HG02642 (cell line): ENCODE data around the gene RBL2.
"Not testable (repeated sequence)": the region's sequence is repeated elsewhere in the genome, so short reads cannot be mapped to it uniquely, and the experiment has no call there.

Experiments
- ATAC-seq: cut with Tn5 transposase; IDR thresholded peaks from one replicate; pipeline ENCODE4 v1.9.1; 2021; ENCODE audit warnings: mild to moderate bottlenecking; ENCODE audit not compliant: unreplicated experiment, poor library complexity

Gene RBL2

DNA sequence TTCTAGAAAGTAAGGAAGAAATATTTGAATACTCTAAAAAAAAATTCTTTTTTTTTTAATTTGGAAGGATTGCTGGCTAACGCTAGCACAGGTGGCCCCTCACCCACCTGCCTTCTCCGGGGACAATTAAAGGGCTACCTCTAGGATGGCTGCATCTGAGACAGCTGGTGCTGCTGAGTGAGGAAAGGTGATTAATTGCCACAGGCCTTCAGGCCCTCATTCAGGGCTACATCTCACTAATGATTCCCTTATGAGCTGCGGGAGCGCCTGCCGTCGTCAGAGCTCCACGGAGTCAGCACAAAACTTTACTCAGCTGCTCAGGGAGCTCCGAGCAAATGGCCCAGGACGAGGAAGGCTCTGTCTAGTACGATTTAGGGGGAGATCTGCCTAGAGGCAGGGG, 95.8 kb downstream of the RBL2 start:
- ATAC-seq: no peak

DNA sequence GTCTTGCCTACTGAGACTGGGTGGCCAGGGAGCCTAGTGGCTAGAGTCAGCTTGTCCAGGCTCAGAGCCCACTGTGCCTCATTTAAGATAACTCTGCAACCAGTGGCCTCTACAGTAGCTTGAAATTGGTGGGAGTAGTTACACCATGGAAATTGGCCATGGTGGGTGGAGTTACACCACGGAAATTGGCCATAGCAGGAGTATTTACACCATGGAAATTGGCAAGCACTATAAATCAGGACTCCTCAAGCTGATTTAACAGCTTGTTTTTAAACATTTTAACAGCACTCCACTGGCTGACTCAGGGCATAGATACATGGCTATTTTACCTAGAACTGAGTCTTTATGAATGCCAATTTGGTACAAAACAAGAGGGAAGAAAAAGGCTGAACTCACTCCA, 96.5 kb downstream of the RBL2 start:
- no peak for ATAC-seq

DNA sequence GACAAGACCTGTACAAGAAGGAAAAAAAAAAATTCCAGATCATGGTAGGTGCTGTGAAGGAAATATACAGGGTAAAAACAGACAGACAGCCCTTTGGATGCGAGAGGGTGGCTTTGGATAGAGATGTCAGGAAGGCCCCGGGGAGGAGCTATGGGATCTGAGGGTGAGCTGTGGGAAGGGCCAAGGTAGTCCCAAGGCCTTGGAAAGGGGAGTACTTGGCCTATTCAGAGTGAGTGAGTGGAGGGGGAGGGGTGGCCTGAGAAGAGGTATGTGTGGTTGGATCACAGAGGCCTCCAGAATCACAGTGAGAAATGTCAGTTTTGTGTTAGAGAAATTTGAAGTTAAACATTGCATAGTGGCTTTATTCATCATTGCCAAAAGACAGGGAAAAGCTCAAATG, 99.9 kb downstream of the RBL2 start:
- no peak for ATAC-seq

DNA sequence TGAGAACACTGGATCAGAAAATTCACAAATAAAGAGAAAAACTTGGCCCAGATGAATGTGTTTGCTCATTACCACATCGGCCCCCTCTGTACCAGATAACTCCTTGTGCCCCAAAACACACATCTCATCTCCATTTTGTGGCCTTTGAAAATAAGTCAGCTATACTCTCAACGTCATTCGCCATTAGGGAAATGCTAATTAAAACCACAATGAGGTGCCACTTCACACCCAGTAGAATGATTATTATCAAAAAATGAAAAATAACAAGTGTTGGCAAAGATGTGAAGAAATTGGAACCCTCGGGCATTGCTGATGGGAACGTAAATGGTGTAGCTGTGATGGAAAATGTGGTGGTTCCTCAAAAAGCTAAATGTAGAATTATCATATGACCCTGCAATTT, 103.4 kb downstream of the RBL2 start:
- ATAC-seq: no peak

DNA sequence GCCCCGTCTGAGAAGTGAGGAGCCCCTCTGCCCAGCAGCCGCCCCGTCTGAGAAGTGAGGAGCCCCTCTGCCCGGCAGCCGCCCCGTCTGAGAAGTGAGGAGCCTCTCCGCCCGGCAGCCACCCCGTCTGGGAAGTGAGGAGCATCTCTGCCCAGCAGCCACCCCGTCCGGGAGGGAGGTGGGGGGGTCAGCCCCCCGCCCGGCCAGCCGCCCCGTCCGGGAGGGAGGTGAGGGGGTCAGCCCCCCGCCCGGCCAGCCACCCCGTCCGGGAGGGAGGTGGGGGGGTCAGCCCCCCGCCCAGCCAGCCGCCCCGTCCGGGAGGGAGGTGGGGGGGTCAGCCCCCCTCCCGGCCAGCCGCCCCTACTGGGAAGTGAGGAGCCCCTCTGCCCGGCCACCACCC, 105.1 kb downstream of the RBL2 start:
- ATAC-seq: not testable (repeated sequence)

DNA sequence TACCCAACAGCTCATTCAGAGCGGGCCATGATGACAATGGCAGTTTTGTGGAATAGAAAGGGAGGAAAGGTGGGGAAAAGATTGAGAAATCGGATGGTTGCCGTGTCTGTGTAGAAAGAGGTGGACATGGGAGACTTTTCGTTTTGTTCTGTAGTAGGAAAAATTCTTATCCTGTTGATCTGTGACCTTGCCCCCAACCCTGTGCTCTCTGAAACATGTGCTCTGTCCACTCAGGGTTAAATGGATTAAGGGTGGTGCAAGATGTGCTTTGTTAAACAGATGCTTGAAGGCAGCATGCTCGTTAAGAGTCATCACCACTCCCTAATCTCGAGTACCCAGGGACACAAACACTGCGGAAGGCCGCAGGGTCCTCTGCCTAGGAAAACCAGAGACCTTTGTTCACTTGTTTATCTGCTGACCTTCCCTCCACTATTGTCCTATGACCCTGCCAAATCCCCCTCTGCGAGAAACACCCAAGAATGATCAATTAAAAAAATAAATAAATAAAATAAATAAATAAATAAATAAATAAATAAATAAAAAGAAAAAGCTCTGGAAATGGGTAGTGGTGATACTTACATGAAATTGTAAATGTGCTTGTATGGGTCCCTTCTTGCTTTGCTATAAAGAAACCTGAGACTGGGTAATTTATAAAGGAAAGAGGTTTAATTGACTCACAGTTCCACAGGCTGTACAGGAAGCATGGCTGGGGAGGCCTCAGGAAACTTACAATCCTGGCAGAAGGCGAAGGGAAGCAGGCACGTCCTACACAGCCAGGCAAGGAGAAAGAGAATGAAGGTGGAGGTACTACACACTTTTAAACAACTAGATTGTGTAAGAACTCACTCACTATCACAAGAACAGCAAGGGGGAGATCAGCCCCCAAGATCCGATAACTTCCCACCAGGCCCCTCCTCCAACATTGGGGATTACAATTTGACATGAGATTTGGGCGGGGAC, 105.8 kb downstream of the RBL2 start:
- not testable (repeated sequence) for ATAC-seq
